Measurements from ENCODE around the gene UNC93A.

- TF ChIP-seq CTCF (IDR thresholded peaks at IDR 0.05; ENCODE audit: insufficient read depth, low read length, poor library complexity, severe bottlenecking): no peak
- no peak for TF ChIP-seq EZH2phosphoT487 (conservative IDR thresholded peaks at IDR 0.05; ENCODE audit: low read length)
These were observed 43.1 kb upstream of the UNC93A start for GRCh38 chr6:167247814-167248595.

Measured in SU-DHL-6 (cell line).